ENCODE measurements around the gene SV2C.

DNA sequence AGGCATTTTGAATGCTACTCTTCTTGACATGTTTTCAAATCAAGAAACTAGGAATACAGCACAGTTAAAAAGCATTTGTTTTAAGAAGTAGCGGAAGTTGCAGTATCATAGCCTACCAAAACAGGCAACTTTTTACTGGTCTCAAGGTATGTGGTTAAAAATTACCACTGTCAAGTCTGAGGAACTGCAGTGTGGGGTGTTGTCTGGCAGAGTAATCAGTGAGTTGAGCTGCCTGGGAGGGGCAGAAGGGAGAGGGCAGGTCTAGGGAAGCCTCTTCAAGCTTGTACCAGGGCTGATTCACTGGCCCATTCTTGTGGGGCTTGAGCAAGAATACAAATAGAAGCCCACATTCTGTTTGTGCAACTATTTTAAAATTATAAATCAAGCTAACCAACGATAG lies 42.4 kb upstream of the SV2C start:
- TF ChIP-seq ZBTB7A (tag by site-specific recombination; IDR thresholded peaks at IDR 0.05; ENCODE audit: low read depth) (no peak), ZNF16 (tag by site-specific recombination; IDR thresholded peaks at IDR 0.05; ENCODE audit: low read depth) (no peak)

Measured in HEK293 (cell line).